ENCODE data around the gene OR6V1.

Gene OR6V1

GRCh38 chr7:143023047-143023446 lies 29.1 kb upstream of the OR6V1 start:
- no peak for TF ChIP-seq CTCF (conservative IDR thresholded peaks at IDR 0.05)
- no peak for TF ChIP-seq ZFX (IDR thresholded peaks at IDR 0.05)
- no peak overlapping the region for H3K27ac ChIP-seq

DNA sequence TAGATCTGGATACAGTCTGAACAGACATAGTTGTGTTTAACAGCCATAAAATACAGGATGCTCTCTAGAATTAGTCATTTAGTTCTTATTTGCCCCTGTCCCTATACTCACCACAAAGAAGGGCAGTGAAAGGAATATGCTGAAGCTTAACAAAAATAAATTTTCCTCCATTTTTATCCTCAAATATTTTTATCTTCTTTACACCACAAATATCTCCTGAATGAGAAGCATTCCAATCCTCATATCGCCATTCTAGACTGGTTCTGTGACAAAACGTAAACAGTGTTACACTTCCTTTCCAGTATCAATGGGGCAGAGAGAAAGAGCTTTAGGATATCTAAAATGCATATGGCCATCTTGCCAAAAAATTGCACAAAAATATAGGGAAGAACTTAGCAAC lies 26.8 kb upstream of the OR6V1 start:
- H3K27ac ChIP-seq, result no peak overlapping the region
- TF ChIP-seq ZFX (IDR thresholded peaks at IDR 0.05), result no peak

DNA sequence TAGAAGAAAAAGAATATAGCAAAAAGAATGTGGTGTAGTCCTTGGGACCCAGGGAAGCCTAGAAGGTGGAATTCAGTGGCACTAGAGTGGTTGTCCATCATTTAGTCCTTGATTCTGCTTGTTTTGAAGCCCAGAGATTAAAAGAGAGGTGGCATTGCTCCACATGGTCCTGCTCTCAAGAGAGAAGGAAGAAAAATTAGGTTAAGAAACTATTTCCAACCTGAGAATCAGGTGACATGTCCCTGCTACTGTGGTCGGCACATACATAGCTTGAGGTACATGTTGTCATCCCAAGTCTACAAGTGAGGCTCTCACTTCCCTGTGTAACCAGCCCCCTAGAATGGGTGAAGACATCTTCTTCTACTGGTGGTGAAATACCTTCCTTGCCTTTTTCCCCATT lies 25.1 kb upstream of the OR6V1 start, which contains the start of gene OR9A2:
OR9A2 (minus strand) TSS at position 101 of the 400 bp plus-strand sequence; CDS start at position 101, 0 bp downstream.
- no peak within 1 kb of the TSS for H3K27ac ChIP-seq
- TF ChIP-seq CTCF (conservative IDR thresholded peaks at IDR 0.05) (no peak), ZFX (IDR thresholded peaks at IDR 0.05) (no peak)

DNA sequence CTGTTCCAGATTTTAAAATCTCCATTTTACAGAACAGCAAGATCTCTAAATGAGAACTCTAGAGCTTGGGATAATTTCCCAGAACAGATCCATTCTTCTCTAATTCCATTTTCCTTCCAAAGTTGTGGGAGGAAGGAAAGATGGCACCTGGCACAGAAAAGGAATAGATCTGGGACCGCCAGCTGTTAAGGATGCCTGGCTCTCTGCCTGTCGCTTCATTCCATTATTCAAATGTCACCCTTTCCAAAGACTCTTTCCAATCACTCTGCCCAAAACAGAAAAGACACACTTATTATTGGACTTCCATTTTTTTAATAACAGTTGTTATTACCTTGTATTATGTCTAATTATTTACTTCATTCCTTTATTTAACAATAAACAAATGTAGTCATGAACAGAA lies 24.5 kb upstream of the OR6V1 start:
- TF ChIP-seq CTCF (conservative IDR thresholded peaks at IDR 0.05), result no peak
- no peak for TF ChIP-seq ZFX (IDR thresholded peaks at IDR 0.05)
- H3K27ac ChIP-seq, result no peak overlapping the region

- no peak overlapping the region for H3K27ac ChIP-seq
- no peak for TF ChIP-seq CTCF (conservative IDR thresholded peaks at IDR 0.05)
- TF ChIP-seq ZFX (IDR thresholded peaks at IDR 0.05), result no peak
Observed at GRCh38 chr7:143038635-143039034, 13.5 kb upstream of the OR6V1 start.

- no peak overlapping the region for H3K27ac ChIP-seq
- TF ChIP-seq ZFX (IDR thresholded peaks at IDR 0.05) (no peak), CTCF (conservative IDR thresholded peaks at IDR 0.05) (no peak)
Observed at GRCh38 chr7:143040209-143040715, 11.9 kb upstream of the OR6V1 start.

- H3K27ac ChIP-seq, result no peak overlapping the region
- no peak for TF ChIP-seq CTCF (conservative IDR thresholded peaks at IDR 0.05)
Observed at GRCh38 chr7:143041346-143041745, 10.8 kb upstream of the OR6V1 start.

GRCh38 chr7:143042159-143042789 lies 9.9 kb upstream of the OR6V1 start:
- no peak for TF ChIP-seq CTCF (conservative IDR thresholded peaks at IDR 0.05)
- no peak for TF ChIP-seq ZFX (IDR thresholded peaks at IDR 0.05)
- no peak overlapping the region for H3K27ac ChIP-seq

All from C4-2B (cell line).